ENCODE measurements around the gene CRACDL.

DNA sequence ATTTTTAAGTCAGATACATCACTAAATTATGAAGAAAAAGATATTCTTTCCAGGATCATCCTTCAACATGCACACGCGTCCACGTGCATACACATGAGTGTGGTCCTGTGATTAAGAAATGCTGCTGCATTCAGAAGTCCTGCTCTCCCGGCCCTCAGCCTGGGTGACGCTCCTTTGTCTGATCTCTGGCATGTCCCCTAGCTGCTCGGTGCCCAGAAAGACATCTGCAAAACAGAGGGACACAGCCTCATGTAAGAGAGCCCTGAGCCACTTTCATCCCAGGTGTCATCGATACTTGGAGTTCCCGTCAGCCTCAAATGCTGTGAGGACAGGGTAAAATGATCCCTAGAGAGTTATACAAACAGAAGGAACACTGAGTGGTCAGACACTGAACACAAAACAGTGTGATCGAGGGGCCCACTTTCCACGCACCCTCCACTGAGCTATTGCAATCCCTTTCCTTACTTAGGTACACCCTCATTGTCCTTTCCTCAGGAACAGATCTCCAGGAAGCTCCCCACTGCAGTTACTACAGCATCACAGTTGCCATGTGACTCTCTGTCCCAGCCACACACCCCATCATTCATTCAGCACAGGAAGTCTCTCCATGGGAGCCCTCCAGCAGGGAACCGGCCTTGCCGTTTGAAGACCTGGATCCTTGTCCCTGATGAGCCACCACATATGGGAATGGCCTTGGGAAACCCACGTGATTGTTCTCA, 32.1 kb downstream of the CRACDL start:
- TF ChIP-seq, protein P1, sequence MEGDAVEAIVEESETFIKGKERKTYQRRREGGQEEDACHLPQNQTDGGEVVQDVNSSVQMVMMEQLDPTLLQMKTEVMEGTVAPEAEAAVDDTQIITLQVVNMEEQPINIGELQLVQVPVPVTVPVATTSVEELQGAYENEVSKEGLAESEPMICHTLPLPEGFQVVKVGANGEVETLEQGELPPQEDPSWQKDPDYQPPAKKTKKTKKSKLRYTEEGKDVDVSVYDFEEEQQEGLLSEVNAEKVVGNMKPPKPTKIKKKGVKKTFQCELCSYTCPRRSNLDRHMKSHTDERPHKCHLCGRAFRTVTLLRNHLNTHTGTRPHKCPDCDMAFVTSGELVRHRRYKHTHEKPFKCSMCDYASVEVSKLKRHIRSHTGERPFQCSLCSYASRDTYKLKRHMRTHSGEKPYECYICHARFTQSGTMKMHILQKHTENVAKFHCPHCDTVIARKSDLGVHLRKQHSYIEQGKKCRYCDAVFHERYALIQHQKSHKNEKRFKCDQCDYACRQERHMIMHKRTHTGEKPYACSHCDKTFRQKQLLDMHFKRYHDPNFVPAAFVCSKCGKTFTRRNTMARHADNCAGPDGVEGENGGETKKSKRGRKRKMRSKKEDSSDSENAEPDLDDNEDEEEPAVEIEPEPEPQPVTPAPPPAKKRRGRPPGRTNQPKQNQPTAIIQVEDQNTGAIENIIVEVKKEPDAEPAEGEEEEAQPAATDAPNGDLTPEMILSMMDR (IDR thresholded peaks at IDR 0.05): no peak
- TF ChIP-seq ZFX (IDR thresholded peaks at IDR 0.05; ENCODE audit: borderline replicate concordance): no peak
